ENCODE results near the gene ZBTB6. TPM values are rescaled to one million over a fixed set of nuclear protein-coding genes. Genes with fewer than 3 reads are reported as not detected.
A peak's percentile ranks its signal among the peaks of the same experiment; 100 is the strongest.

The ZBTB6 gene
- total RNA-seq, 1 donor from 2014 or later = 2.0 TPM

DNA sequence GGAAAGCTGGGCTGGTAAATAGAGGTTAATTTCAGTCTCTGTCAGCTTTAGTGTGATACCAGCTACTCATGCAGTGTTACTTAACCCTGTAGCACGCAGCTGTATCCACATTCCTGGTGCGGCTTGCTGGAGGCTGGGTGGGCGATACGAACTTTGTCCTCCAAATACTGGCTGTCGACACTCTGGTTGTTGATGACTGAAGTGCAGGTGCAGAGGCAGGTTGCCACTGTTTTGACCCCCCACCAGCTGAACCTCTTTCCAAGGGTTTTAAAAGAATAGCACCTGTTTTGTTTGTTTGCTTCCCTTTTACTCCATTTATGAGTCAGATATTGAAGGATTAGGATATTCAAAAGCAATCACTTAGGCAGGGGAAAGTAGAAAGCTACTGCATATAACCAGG is 23.3 kb upstream of the ZBTB6 start:
- H3K27ac ChIP-seq = no peak overlapping the region
- TF ChIP-seq CTCF (IDR thresholded peaks at IDR 0.05) = no peak
- H3K9me3 ChIP-seq = no peaks in the 10 kb centered on the region
- no peaks in the 10 kb centered on the region for H3K27me3 ChIP-seq
- H3K4me3 ChIP-seq = no peak overlapping the region
- peaks cover 13 to 17% of the 10 kb centered on the region in 2 donors for H3K36me3 ChIP-seq
- intact Hi-C loops (cut with DNase I) = no loop called here
- no peak for DNase-seq (ENCODE audit: low spot score in 2 of 2)
- H3K4me1 ChIP-seq = peaks cover 6 to 13% of the 10 kb centered on the region in 2 donors

DNA sequence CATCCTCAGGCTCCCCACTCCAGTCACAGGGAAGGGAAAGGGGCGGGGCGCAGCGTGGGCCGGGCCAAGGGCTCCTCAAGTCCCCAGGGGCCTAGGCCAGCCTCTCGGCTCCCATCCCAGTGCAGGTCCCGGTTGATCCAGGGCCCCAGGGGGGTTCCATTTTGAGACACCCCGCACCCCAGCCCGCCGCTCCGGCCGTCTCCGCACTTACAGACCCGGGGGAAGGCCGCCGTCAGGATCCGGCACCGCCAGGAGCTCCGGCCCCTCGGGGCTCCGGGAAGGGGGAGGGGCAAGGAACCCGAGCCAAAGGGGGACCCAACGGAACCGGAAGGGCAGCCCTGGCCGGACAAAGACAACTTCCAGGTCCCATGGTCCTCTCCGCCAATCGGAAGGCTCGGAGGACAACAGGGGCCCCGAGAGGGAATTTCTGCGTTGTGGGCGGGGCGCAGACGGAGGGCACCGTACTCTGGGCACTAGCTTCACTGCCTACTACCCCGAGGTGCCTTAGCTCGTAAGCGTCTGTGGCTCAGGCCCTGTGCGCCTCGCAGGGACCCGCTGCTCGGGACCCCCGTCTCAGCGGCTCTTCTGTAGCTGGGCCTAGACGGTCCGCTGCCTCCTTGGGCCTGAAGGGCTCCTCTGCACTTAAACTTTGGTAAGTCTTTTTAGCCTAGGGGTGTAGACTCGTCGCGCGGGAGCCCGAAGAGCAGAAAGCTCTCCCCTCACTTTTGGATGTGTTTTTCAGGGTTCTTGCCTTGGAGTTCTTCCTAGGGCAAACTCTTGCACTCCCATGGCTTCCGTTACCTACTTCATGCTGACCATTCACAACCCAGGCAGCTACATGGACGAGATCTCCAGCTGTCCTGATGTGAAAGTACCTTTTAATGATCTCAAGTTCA is 18.4 kb upstream of the ZBTB6 start, which contains the start of gene ZBTB26:
Gene ZBTB26 (minus strand): TSS at position 287 of the 896 bp plus-strand sequence. CDS start 11,578 bp downstream, outside the sequence.
- Histone ChIP-seq H3K4me1 (peaks cover 6 to 20% of the 10 kb centered on the region in 2 donors), H3K27me3 (no peaks in the 10 kb centered on the region), H3K9me3 (no peaks in the 10 kb centered on the region), H3K27ac (peak within 1 kb of the TSS; percentile 78 to 80), H3K36me3 (peaks cover 0 to 4% of the 10 kb centered on the region in 2 donors), H3K4me3 (peak within 1 kb of the TSS; percentile 82 to 84)
- TF ChIP-seq CTCF (IDR thresholded peaks at IDR 0.05) = no peak
- intact Hi-C loops (cut with DNase I) = loop anchor here (1.0 to 2.0 kb wide), 5 partner anchors 9 to 103 kb away; partner anchors contain the start of genes PDCL, RC3H2 and ZBTB6
- peak; percentile 80 to 97 for DNase-seq (ENCODE audit: low spot score in 2 of 2)

GRCh38 chr9:122930541-122931225 is 17.6 kb upstream of the ZBTB6 start:
- H3K9me3 ChIP-seq = no peaks in the 10 kb centered on the region
- H3K4me1 ChIP-seq = peaks cover 6 to 20% of the 10 kb centered on the region in 2 donors
- no peak for TF ChIP-seq CTCF (IDR thresholded peaks at IDR 0.05)
- intact Hi-C loops (cut with DNase I) = loop anchor here (1.0 to 2.0 kb wide), 5 partner anchors 10 to 102 kb away; partner anchors contain the start of genes PDCL, RC3H2 and ZBTB6
- peak overlapping the region; percentile 82 to 84 for H3K4me3 ChIP-seq
- no peaks in the 10 kb centered on the region for H3K36me3 ChIP-seq
- peak overlapping the region; percentile 78 to 80 for H3K27ac ChIP-seq
- no peak for DNase-seq (ENCODE audit: low spot score in 2 of 2)
- no peaks in the 10 kb centered on the region for H3K27me3 ChIP-seq

DNA sequence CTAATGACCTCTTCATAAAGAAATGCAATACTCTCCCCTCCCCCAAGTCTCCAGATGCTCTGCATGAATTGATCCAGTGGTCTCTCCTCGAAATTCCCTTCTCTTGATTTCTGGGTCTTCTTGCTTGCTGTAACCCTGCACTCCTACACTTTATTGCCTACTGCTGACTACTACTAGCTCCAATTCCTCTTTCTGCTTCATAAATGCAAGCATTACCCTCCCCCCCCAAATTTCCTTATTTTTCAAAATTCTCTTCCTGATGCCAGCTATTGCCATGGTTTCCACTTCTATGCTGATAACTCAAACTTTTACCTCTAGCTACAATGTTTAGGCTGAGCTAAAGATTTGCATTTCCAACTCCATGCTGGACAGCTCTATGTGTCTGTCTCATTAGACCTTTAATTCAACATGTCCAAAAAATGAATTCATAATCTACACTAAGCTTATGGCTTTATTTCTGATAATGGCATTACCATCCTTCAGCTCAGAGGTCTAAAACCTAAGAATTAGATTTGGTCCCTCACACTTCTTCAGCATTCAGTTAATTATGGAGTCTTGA is 16.8 kb upstream of the ZBTB6 start:
- TF ChIP-seq CTCF (IDR thresholded peaks at IDR 0.05) = no peak
- H3K27ac ChIP-seq = no peak overlapping the region
- no peaks in the 10 kb centered on the region for H3K36me3 ChIP-seq
- peak overlapping the region in 1 of 2 donors; percentile 82 for H3K4me3 ChIP-seq
- no peak for DNase-seq (ENCODE audit: low spot score in 2 of 2)
- H3K4me1 ChIP-seq = peaks cover 6 to 20% of the 10 kb centered on the region in 2 donors
- intact Hi-C loops (cut with DNase I) = loop anchor here (2.0 kb wide), 1 partner anchor 17 kb away; the partner anchor contains the start of gene ZBTB6
- no peaks in the 10 kb centered on the region for H3K9me3 ChIP-seq
- H3K27me3 ChIP-seq = no peaks in the 10 kb centered on the region

GRCh38 chr9:122923947-122924346 is 10.8 kb upstream of the ZBTB6 start:
- no peak for TF ChIP-seq CTCF (IDR thresholded peaks at IDR 0.05)
- DNase-seq (ENCODE audit: low spot score in 2 of 2) = no peak
- no peak overlapping the region for H3K4me3 ChIP-seq
- no peaks in the 10 kb centered on the region for H3K27me3 ChIP-seq
- no peak overlapping the region for H3K27ac ChIP-seq
- H3K9me3 ChIP-seq = no peaks in the 10 kb centered on the region
- H3K36me3 ChIP-seq = peaks cover 5 to 17% of the 10 kb centered on the region in 2 donors
- intact Hi-C loops (cut with DNase I) = no loop called here
- H3K4me1 ChIP-seq = no peaks in the 10 kb centered on the region

Data from ascending aorta (tissue), 2 donors.